Measurements from ENCODE around the gene PIK3CB.
"Not testable (repeated sequence)": the region's sequence is repeated elsewhere in the genome, so short reads cannot be mapped to it uniquely, and the experiment has no call there.

PIK3CB gene

DNA sequence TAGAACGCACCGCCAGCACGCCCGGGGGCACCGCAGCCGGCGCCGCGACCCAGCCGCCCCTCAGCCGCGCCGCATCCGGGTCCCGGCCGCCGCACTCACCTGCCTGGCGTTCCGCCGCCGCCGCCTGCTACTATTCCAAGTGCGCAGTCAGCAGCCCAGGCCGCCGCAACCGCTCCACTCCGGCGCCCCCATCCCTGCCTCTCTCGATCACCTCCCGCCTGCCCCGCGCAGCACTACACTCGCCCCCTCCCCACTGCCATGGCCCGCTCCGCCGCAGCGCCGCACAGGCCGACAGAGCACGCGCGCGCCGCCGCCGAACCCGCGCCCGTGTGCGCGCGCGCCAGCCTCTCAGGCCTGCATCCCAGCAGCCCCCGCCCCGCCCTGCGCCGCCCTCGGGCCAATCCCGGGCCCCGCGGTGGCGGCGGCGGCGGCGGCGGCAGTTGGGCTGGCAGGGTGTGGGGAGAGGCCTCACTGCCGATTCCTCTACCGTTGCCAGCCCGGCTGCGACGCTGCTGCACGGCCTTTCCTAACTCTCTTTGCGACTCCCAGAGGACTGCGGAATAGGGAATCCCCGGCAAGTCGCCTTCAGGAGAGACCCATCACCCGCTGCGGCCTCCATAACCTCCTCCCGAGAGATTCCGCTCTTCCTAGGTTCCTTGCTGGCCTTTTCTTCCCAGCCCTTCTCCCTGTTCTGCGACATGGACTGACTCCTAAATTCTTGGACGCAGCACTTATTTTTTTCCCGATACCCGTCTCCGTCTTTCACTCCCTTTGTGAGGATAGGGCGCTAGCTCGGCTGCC lies at the start of gene PIK3CB:
Gene PIK3CB, minus strand, starts transcription at position 333 of the 801 bp plus-strand sequence. CDS start 75,585 bp downstream, outside the sequence.
- peak; percentile 91 for DNase-seq

DNA sequence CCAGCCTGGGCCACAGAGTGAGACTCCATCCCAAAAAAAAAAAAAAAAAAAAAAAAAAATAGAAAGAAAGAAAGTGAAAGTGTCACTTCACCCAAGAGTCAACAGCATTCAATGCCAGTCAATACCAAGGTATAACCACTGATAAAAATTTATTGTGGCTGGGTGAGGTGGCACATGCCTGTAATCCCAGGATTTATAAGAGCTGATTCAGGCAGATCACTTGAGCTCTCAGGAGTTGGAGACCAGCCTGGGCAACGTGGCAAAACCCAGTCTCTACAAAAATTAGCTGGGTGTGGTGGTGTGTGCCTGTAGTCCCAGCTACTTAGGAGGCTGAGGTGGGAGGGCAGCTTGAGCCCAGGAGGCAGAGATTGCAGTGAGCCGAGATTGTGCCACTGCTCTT lies 46.5 kb upstream of the PIK3CB start:
- no peak for DNase-seq

DNA sequence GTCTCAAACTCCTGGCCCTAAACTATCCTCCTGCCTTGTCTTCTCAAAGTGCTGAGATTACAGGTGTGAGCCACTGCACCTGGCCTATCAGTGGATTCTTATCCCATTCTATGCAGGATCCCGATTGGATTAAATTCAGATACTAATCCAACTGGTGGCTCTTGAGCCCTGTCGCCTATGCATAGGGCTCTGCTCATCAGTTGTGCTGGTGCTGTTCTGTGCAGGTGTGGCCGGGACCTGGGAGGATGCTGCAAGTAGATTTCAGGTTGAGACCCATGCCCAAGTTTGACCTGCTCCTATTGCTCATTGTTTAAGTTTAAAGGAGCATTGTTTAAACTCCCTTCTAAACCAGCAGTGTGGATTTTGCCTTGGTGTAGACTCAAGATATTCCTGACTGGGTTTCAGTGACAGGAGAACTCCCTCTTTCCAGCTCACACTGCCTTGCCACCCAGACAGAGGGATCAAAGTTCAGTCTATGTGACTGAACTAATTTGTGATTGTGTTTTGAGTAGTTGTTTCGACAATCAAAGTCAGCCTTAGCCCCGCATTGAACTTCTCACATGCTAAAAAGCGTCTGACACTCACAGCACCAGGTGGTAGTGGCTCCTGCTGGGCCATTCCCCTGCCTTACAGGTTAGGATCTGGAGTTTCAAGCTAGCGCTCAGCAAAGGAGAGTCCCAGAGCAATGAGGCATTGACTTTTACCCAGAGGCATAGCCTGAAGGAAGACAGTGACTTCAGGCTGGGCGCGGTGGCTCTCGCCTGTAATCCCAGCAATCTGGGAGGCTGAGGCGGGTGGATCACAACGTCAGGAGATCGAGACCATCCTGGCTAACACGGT lies 45.0 kb upstream of the PIK3CB start:
- no peak for DNase-seq

DNA sequence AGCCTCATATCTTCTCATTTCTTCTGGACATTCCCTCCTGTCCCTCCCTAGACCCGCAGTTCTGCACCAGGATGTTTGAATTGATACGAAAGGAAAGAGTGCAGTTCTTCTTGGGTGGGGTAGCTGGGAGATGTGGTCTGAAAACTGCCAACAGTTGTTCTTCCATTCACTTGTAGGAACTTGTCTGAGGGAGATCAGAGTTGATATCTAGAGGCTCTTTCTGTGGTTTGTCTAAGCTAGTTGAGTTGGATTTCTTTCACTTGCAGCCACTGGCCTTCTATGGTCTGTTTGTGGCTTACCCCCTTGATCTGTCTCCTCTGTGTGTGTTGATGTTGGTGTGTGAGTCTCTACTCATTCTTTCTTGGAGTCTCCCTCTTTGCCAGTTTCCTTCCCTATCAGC lies 42.5 kb upstream of the PIK3CB start:
- DNase-seq: no peak

DNA sequence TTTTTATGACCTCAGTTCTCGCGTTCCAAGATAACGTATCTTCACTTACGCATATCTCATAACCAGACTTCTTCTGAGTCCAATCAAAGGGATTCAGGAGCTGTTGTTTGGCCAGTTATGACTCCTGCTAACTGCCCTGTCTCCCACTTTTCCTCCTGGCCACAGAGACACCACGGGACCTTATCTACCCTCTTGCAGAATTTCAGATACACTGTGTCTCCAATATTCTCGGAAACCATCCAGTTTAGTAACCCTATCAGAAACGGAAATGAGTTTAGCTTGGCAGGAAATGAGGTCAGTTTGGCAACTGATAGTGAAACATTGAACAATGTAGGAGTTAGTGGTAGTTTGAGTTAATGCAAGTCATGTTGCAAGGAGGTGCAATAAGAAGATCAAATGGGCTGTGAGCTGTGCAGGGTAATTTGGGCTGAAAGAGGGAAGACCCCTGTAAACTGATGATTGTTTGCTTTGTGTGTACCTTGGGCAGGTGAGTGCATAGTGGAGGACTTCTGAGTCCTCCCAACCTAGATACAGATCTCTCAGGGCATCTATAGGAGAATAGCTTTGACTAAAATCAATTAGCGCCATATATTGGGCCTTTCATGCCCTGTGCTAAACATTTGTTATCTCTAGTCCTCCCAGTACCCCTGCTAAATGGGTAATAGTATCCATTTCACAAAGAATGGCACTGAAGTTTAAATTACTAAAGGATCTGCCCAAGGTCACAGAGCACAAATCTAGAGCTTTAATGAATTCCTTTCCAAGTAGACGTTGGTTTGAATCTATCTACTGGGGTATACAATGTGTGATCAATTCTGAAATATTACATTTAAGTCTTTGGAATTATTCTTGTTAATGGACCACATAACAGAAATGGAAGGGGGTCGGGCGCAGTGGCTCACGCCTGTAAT lies 41.3 kb upstream of the PIK3CB start:
- DNase-seq: no peak

DNA sequence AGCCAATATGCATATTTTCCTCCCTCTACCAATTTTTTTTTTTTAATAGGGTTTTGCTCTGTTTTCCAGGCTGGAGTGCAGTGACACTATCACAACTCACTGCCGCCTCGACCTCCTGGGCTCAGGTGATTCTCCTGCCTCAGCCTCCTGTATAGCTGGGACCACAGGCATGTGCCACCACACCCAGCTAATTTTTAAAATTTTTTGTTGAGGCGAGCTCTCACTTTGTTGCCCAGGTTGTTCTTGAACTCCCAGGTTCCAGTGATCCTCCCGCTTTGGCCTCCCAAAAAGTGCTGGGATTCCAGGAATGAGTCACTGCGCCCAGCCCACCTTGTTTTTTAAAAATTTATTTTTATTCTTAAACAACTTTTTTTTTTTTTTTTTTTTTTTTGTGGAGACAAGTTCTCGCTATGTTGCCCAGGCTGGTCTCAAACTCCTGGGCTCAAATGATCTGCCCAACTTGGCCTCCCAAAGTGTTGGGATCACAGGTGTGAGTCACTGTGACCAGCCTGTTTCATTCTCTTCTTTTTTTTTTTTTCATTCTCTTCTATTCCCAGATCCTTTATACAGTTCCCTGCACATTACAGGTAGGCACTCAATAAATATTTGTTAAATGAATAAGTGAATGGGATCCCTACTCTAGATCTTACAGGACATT lies 40.5 kb upstream of the PIK3CB start:
- no peak for DNase-seq

DNA sequence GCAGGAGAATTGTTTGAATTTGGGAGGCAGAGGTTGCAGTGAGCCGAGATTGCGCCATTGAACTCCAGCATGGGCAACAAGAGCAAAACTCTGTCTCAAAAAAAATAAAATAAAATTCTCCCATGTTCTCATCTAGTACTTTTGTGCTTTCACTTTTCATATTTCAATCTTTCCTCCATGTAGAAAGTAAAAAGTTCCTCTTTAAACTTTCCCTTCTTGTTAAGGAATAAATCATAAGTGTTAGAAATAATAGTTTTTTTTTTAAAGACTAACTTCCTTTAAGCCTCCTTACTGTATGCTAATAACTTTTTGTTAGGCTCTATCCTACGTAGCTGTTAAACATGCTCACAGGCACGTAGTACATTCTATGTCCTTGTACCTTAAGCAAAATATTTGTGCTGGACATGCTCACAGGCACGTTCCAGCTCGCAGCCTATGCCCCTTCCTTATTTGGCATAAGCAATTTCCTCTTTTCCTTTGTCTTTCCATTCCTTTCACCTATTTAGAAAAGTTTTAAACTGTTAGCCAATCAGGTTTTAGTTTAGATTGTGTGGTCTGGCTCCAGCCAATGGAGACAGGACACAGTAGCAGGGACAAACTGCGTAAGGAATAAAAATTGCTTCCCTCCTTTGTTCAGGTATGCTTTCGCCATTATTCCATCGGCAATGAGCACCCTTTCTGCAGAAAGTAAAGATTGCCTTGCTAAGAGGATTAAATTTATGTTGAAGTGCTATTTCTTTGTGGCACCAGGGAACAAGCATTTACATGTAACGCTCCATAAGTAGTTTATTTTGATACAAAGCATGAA lies 38.9 kb upstream of the PIK3CB start:
- no peak for DNase-seq

DNA sequence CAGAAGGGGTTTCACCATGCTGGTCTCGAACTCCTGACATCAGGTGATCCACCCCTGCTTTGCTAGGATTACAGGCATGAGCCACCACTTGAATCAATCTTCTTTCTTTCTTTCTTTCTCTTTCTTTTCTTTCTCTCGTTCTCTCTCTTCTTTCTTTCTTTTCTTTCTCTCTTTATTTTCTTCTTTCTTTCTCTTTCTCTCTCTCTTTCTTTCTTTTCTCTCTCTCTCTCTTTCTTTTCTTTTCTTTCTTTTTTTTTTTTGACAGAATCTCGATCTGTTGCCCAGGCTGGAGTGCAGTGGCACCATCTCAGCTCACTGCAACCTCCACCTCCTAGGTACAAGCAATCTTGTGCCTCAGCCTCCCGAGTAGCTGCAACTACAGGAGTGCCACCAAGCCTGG lies 37.9 kb upstream of the PIK3CB start:
- no peak for DNase-seq

DNA sequence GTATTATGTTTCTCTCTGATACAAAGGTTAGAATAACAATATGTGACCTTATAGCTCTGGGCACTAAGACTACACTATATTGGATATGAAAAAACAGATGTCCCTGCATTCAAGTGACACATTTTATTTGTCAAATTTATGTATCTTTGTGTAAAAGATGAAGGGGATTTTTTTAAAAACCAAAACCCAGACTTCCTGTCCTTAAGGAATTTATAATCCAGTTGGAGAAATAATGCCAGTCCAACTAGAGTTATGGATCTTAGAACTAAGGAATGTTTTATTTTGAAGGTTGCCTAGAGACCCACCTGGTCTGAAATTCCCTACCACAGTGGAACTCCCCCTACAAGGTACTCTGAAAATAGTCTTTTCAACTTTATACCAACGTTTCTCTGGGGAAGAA lies 33.3 kb upstream of the PIK3CB start:
- no peak for DNase-seq

DNA sequence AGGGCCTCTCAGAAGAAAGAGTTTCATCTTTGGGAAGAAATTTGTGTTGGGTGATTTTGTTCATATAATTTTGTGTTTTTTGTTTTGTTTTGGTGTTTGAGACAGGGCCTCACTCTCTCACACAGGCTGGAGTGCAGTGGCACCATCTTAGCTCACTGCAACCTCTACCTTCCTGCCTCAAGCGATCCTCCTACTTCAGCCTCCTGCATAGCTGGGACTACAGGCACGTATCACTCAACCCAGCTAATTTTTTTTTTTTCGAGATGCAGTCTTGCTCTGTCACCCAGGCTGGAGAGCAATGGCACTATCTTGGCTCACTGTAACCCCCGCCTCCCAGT lies 29.0 kb upstream of the PIK3CB start:
- DNase-seq: no peak

DNA sequence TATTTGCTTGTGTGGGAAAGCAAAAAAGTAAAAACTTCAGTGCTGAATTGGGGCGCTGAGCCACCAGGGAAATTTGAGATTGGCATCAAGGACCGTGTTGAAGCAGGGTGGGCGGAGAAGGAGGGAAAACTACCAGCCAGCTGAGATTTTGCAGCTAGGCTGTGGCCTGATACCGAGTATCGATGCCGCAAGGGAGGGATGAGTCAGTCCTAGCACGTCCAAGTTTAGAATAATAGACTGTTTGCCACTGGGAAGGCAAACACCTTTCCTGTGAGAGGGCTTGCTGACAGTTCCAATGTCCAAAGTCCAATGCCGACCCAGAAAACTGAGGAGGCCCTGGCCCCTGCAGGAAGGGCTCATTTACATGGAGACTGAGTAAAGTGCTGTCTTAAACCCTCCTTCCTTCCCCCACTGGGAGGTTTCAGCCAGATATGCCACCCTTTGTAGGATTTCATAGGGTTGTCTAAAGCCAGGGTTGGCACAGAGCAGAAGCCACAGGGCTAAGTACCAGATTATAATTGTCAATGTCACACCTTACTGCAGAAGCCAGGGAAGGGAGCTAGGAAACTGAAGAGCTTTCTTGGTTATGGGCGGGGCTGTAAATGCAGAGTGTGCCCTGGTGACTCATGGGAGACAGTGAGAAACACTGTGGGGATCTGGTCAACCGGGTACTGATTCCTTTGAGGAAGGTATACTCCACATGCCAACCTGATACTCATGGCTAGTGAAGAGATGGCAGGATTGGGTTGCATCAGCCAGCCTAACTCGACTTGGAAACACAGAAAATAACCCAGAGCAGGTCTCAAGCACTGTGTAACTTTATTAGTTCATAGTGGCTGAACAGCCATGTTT lies 28.4 kb upstream of the PIK3CB start:
- DNase-seq: peak; percentile 15

DNA sequence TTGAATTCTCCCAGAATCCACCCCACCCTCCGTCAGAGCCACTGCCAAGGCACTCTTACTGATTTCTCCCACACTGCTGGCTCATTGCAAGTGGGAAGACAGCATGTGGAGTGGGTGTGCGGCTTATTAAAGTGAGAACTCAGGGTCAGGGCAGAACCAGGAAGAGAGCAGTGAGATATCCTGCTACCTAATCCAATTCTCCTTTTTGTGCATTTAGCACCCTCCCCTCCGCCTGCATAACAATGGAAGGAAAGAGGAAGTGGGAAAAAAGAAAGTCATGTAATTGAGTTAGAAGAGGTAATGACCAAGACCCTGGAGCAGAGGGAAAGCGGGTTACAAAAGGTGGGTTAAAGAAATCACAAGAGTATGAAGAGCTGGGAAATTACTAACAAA lies 27.8 kb upstream of the PIK3CB start:
- DNase-seq: no peak

DNA sequence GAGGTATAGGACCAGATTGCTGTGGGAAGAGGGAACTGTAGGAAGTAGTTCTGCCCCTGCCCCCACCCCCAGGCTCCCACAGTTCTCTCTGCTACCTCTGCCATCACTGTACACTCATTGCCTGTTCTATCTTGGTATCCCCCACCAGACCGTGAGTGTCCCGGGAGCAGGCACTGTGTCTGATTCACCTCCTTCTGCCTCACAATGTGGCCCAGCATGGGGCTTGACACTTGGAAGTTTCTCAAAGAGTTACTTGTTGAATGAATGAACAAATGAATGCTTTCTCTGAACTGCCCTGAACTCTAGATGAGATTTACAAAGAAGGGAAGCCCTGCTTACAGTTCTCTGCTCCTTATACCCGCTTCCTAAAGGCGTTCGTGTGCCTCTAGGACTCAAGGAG lies 27.1 kb upstream of the PIK3CB start:
- DNase-seq: no peak

DNA sequence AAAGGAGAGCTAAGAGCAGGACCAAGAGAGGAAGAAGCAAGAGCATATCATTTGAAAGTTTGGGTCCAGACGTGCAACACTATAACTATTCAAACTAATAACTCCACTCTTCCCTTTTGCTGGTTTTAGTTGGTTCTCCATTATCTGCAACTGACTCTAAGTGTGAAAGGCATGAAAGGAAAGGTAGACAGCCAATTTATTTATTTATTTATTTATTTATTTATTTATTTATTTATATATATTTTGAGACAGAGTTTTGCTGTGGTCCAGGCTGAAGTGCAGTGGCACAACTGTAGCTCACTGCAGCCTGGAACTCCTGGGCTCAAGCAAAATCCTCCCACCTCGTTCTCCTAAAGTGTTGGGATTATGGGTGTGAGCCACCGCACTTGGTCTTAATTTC lies 22.1 kb upstream of the PIK3CB start:
- no peak for DNase-seq

DNA sequence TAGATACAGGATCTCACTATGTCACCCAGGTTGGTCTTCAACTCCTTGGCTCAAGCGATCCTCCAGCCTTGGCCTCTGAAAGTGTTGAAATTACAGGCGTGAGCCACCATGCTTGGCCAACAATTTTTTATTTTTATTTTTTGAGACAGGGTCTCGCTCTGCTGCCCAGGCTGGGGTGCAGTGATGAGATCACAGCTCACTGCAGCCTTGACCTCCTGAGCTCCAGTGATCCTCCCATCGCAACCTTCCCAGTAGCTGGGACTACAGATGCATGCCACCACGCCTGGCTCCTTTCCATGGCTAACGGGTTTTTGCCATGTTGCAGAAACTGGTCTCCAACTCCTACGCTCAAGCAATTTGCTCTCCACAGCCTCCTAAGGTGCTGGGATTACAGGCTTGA lies 20.2 kb upstream of the PIK3CB start:
- DNase-seq: no peak

DNA sequence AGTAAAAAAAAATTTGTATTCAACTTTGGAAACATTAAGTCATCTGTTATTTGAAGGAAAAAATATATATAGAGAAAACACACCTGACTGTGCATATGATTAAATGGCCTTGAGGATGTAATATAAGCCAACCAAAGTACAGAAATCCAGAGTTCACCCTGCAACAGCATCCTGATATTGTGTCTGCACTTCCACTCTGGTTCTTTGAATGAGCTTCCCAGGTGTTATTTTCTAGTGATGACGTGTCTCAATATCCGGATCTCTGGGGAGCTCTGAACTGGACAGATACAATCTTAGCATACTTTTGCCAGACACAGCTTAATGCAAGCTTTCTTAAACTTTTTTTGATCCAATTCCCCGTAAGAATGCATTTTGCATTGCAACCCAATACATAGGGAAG lies 19.5 kb upstream of the PIK3CB start:
- DNase-seq: no peak

DNA sequence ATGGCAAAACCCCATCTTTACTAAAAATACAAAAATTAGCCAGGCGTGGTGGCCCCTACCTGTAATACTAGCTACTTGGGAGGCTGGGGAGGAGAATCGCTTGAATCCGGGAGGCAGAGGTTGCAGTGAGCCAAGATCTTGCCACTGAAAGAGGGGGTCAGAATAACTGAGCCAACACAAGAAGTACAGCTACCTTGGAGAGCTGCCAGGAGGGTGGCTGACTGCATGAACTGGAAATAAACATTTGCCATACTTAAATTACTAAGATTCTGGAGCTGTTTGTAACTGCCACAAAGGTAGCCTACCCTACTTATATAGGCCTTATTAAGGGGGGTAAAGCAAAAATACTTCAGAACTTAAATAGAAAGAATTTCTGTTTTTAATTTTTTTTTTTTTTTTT lies 15.4 kb upstream of the PIK3CB start:
- DNase-seq: no peak

DNA sequence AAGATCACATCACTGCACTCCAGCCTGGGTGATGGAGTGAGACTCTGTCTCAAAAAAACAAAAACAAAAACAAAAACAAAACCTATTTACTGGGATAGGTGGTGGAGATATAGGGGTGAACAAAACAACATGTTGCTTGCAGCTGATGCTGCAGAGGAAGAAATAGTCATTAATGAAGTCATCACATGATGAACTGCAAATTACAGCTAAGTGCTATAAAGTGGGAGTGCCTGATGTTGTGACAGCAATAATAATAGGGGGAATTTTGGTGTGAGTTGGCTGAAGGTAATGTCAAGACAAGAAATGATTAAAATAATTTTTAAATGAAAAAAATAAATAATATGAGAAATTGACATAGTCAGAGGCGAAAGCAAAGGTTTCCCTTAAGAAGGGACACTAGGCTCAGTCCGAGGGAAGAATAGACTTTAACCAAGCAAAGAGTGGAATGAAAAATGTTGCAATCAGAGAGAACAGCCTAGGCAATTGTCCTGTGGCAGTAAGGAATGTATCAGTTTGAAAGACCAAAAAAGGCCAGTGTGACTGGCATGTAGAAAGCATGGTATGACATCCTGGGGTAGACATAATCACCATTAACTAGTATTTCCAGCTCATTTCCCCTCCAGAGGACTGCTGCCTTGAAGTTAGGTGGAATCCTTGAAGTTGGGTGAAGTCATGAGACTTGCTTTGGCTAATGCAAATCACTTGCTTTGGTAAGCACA lies 14.7 kb upstream of the PIK3CB start:
- DNase-seq: no peak

DNA sequence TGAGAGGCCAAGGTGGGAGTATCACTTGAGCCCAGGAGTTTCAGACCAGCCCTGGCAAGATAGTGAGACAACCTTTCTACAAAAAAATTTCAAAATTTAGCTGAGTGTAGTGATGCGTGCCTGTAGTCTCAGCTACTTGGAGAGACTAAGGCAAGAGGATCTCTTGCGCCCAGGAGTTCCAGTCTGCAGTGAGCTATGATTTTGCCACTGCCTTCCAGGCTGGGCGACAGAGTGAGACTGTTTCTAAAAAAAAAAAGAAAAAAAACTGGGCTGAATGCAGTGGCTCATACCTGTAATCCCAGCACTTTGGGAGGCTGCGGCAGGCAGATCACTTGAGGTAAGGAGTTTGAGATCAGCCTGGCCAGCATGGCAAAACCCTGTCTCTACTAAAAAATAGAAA lies 14.0 kb upstream of the PIK3CB start:
- no peak for DNase-seq

DNA sequence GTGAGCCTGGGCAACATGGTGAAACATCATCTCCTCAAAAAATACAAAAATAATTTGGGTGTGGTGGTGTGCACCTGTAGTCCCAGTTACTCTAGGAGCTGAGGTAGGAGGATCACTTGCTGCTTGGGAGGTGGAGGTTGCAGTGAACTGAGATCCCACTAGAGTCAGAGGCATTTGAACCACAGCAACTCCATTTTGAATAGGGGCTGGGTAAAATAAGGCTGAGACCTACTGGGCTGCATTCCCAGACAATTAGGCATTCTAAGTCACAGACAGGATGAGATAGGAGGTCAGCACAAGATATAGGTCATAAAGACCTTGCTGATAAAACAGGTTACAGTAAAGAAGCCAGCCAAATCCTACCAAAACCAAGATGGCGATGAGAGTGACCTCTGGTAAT lies 12.1 kb upstream of the PIK3CB start:
- not testable (repeated sequence) for DNase-seq
